ENCODE results near the gene FCN2.
"Not testable (repeated sequence)": the region's sequence is repeated elsewhere in the genome, so short reads cannot be mapped to it uniquely, and the experiment has no call there.

Gene FCN2

DNA sequence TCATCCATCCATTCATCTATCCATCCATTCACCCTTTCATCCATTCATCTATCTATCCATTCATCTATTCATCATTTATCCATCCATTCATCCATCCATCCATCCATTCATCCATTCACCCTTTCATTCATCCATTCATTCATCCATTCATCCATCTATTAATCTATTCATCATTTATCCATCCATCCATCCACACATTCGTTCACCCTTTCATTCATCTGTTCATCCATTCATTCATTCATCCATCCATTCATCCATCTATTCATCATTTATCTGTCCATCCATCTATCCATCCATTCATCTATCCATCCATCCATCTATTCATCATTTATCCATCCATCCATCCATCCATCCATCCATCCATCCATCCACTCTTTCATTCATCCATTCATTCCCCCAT, 33.9 kb upstream of the FCN2 start:
- in situ Hi-C loops (cut with HindIII; ENCODE audit: low sequenced_read_pairs): no loop called here

DNA sequence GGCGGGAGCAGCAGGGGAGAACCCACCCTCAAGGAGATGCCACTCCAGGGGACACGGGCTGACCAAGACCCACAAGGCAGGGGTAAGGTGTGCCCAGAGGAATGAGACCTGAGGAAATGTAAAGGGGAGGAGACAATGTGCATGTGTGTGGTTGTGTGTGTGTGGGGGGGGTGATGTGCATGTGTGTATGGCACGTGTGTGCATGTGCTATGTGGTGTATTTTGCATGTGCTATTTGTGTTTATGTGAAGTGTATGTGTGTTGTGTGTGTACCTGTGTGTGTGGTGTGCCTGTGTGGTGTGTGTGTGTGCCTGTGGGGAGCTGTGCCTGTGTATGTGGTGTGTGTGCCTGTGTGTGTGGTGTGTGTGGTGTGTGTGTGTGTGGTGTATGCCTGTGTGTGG, 33.5 kb upstream of the FCN2 start:
- in situ Hi-C loops (cut with HindIII; ENCODE audit: low sequenced_read_pairs): no loop called here

DNA sequence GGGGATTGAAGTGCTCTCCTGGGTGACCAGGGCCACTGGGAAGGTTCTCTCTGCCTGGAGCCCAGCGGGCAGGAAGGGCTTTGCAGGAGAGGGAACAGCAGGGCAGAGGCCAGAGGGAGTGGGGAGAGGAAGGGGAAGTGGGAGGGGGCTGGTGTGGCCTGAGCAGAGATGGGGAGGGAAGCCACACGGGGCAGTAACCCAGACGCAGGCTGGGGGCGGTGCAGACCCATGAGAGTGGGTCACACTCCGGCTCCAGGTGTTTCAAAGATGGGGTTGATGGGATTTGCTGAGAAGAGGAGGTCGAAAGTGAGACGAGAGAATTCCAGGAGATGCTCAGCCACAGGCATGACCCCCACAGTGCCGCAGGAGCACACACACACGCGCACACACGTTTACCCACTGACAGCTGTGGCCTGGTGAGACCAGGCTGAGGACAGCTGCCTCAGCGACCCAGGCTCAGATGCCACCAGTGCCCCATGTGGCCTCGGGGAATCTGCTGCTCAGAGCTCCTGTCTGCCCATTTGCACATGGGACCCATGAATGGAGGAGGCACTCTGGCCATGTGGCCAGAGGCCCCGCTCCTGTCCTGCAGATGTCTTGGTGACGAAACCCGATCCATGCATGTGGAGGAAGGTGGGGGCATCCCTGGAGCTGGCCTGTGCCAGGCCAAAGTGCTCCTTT, 32.7 kb upstream of the FCN2 start:
- in situ Hi-C loops (cut with HindIII; ENCODE audit: low sequenced_read_pairs): no loop called here

DNA sequence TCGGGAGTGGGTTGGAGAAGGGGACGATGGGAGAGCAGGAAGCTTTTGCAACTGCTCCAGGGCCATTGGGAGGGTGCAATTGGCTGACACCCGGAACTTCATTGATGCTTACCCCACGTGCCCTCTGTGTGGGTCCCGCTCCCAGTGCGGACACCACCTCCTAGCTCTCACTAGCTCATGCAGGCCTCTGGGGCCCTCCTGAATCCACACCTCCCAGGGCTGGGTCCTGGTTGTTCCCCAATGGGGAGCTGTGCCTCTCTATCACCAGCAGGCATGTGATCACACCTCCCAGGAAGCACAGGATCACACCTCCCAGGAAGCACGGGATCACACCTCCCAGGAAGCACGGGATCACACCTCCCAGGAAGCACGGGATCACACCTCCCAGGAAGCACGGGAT, 32.1 kb upstream of the FCN2 start:
- in situ Hi-C loops (cut with HindIII; ENCODE audit: low sequenced_read_pairs): no loop called here

DNA sequence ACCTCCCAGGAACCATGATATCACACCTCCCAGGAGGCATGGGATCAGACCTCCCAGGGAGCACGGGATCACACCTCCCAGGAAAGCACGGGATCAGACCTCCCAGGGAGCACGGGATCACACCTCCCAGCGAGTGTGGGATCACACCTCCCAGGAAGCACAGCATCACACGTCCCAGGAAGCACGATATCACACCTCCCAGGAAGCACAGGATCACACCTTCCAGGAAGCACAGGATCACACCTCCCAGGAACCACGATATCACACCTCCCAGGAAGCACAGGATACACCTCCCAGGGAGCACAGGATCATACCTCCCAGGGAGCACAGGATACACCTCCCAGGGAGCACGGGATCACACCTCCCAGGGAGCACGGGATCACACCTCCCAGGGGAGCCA, 30.0 kb upstream of the FCN2 start:
- in situ Hi-C loops (cut with HindIII; ENCODE audit: low sequenced_read_pairs): no loop called here

DNA sequence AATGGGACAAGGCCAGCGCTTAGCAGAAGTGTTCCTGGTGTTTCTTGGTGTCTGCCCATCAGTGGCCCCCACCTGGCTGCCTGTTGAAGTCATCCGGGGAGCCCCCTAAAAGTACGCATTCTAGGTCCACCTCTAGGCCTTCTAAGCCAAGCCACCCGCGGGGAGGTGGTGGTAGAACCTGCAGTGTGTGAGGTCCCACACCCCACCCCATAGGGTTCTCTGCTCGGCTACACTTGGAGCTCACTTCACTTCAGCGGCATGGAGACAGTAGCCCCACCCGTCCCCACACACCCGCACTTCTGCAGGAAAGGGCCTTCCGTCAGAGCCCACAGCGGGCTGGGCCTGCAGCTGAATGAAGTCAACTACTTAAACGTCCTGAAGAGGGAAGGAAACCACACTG, 29.6 kb upstream of the FCN2 start:
- in situ Hi-C loops (cut with HindIII; ENCODE audit: low sequenced_read_pairs): no loop called here

DNA sequence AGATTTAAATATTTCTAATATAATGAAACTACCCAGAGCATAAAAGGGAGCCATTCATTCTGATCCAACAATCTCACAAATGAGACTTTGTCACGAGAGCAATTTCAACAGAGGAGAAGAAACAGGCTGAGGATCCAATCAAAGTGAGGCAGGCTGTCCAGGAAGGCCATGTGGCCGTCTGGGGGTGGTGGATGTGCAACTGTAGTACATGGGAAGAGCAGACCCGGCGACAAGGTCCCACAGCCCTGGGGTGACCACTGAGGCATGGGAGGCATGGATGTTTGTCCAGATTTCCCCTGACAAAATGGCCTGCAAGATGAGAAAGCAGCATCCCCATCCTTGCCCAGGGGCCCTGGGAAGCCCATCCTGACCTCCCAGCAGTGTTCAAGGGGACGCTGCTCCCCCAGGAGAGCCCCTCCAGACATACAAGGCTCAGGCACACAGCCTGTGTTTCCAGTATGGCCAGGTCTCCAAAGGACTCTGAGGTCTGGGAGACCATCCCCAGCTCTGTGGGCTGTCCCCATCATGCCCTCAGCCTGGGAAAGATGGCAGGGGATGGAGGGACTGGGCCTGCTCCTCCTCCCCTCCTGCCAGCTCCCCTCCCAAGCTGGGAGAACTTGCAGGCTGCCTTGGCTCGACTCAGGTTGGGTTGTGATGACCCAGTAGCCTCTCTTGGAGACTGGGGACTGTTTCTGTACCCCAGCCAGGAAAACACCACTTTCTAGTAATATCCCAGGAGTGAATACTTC, 27.5 kb upstream of the FCN2 start:
- in situ Hi-C loops (cut with HindIII; ENCODE audit: low sequenced_read_pairs): no loop called here

DNA sequence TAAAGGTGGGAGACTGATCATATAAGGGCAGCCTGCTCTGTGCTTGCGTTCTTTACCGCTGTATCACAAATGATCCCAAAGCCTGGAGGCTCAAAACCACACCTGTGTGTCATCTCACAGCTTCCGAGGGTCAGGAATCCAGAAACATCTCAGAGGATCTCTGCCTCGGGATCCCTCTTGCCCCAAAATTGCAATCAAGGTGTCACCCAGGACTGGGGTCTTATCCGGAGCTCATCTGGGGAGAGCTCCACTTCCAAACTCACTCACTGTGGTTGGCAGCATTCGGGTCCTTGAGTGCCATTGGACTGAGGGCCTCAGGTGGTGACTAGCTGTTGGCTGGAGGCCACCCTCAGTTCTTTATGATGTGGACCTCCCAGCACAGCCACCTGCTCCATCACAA, 26.7 kb upstream of the FCN2 start:
- in situ Hi-C loops (cut with HindIII; ENCODE audit: low sequenced_read_pairs): no loop called here

DNA sequence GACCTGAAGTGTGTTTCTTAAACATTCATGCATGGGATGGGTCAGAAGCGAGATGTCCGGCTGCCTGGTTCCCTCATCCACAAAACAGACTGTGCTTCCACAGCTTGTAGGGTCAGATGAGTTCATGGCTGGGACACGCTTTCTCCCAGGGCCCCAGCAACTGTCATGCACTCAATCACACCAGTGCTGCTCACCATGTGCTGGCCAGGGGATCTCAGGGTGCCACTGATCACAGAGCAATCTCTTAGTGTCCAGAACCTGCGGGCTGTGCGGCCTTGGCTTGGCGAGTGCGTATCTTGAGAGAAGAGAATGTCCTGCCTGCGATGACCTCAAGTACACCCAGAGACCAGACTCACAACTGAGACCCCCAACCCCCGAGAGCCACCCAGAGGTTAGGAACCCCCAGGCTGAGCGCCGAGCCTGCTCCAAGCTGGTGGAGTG, 26.0 kb upstream of the FCN2 start:
- in situ Hi-C loops (cut with HindIII; ENCODE audit: low sequenced_read_pairs): no loop called here

DNA sequence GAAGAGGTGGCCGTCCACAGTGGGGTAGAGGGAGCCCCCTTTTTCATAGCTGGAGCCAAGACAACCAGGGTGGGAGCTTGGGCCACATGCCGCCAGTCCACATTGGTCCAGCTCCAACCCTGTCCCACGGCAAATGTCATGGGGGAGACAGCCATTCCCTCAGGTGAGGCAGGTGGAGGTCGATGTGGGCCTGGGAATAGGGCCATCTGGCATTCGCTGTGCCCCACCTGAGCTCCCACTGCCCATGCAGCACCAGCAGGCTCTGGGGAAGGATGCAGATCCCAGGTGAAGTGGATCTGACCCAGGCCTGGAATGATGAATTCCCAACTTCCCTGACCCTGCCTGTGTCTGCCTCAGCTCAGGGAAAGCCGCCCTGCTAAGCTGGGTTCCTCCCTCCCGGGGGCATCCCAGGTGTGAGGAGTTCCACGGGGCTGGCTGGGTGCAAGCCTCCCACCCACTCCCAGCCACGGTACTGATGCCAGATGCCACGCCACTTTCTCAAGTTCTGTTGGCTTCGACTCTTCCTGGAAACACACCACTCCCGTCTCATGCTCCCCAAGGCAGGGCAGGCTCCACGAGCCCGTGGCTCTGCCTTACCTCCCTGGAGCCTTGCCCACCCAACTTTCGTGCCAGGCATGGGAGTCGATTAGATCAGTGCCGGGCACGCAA, 25.2 kb upstream of the FCN2 start:
- in situ Hi-C loops (cut with HindIII; ENCODE audit: low sequenced_read_pairs): no loop called here

DNA sequence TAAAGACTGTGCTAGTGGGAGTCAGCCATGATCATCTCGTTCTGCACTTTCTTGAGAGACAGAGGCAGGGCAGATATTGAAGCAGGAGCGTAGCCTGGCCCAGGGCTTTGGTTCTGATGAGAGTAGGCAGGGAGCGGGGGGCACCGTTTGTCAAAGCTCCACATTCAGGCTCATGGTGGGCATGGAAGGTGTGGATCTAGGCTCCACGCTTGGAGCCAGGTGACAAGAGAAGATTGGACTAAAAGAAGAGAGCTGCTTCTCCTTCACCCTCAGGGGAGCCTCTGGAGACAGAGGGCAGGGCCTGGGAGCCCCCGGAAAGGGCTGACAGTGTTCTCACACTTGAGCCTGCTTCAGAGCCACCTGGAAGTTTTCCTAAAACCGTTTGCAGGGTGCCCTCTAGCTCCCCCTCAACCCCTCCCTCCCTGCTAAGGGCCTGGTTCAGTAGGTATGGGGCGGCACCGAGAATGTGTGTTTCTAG, 24.7 kb upstream of the FCN2 start:
- in situ Hi-C loops (cut with HindIII; ENCODE audit: low sequenced_read_pairs): no loop called here

DNA sequence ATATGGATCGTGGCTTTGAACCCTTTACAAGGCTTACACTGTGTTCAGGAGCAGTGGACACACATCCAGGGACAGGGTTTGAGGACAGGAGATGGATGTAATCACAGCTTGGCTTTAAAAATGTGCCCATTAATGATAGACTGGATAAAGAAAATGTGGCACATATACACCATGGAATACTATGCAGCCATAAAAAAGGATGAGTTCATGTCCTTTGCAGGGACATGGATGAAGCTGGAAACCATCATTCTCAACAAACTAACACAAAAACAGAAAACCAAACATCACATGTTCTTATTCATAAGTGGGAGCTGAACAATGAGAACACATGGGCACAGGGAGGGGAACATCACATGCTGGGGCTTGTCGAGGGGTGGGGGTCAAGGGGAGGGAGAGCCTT, 23.2 kb upstream of the FCN2 start:
- in situ Hi-C loops (cut with HindIII; ENCODE audit: low sequenced_read_pairs): not testable (repeated sequence)

DNA sequence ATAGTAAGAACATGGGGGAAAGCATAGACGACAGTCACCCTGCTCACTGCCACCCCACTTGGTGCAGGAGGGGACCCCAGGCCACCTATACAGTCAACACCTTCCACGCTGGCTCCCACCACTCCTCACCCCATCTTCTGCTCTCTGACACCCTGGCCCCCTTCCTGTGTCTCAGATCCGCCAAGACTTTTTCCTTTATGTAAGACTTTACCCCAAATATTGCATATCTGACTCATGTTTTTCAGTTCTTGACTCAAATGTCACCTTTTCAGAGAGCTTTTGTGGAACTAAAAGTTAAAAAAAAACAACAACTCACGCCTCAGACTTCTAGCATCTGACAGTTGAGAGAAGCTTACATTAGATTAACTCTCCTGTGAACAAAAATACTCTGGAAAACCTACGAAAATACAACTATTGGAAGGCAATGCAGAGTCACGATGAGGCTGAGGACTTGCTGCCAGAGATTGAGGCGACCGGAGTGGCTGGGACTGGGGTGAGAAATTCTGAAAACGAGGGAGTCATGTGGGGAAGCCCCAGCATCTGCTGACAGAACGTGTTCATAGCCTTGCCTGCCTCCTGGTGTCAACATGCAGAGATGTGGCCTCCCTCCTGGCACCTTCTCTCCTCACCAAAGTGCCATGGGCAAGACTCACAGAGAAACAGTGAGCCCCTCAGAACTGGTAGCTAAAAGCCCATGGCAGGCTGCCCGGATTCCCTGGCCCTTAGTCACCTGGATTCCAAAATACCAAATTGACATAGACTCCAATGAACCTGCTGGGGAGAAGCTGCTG, 22.4 kb upstream of the FCN2 start:
- in situ Hi-C loops (cut with HindIII; ENCODE audit: low sequenced_read_pairs): no loop called here

DNA sequence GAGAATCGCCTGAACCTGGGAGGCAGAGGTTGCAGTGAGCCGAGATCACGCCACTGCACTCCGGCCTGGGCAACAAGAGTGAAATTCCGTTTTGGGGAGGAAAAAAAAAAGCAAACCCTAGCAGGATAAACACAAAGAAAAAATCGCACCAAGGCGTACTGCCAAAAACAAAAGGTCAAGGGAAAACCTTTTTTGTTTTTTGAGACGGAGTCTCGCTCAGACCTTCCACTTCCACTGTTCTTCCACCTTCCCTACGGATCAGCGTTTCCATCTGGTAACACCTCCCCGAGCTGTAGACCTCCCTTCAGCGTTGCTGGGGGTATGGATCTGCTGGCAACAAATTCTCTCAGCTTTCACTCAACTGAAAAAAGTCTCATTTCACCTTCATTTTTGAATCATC, 20.1 kb upstream of the FCN2 start:
- in situ Hi-C loops (cut with HindIII; ENCODE audit: low sequenced_read_pairs): no loop called here

DNA sequence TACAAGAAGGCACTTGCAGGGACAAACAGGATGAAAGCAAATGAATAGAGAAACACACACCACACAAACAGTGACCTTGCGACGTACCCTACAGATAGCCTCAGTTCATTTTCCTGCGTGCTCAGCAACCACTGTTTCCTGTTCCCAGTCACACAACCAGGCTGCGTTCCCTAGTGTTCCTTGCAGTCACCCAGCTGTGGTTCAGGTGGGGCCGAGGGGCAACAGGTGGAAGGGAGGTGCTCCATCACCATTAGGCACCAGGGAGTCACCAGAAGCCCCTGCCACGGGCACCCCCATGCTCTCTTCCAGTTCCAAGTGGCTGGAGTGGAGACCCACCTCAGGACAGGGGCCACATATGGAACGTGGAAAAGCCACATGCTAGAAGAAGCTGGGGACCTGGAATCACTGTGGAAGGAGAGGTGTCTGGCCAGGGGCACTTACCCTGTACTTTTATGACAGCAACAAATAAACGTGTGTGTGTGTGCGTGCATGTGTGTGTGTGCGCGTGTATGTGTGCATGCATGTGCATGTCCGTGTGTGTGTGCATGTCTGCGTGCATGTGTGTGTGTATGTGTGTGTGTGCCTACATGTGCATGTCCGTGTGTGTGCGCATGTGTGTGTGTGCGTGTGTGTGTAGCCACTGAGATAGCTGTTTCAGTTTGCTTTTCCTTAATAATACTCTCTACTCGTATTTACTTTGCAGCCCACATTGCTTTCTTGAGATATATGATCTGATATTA, 18.8 kb upstream of the FCN2 start:
- in situ Hi-C loops (cut with HindIII; ENCODE audit: low sequenced_read_pairs): no loop called here

DNA sequence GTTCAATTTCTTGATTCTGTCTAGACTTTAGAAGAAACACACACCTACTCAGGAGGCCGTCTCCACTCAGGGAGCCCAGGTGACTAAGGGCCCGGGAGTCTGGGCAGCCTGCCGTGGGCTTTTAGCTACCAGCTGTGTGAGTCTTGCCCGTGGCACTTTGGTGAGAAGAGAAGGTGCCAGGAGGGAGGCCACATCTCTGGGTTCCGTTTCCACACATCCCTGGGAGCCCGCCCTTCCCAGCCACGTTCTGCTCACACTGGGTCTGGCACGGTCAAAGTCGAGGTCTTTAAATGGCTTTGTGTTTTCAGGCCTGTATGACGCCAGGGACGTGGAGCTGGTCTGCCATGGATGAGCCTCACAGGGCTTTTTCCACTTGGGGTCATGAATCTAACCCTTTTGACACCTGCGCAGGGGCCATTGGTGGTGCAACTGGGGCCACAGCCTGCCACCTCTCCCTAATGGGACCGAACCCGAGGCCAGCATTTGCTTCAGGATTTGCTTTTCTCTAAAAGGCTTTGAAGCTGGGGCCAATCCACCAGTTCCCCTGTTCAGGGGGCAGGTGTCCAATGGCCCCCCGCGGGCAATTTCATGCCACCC, 17.2 kb upstream of the FCN2 start:
- in situ Hi-C loops (cut with HindIII; ENCODE audit: low sequenced_read_pairs): no loop called here

DNA sequence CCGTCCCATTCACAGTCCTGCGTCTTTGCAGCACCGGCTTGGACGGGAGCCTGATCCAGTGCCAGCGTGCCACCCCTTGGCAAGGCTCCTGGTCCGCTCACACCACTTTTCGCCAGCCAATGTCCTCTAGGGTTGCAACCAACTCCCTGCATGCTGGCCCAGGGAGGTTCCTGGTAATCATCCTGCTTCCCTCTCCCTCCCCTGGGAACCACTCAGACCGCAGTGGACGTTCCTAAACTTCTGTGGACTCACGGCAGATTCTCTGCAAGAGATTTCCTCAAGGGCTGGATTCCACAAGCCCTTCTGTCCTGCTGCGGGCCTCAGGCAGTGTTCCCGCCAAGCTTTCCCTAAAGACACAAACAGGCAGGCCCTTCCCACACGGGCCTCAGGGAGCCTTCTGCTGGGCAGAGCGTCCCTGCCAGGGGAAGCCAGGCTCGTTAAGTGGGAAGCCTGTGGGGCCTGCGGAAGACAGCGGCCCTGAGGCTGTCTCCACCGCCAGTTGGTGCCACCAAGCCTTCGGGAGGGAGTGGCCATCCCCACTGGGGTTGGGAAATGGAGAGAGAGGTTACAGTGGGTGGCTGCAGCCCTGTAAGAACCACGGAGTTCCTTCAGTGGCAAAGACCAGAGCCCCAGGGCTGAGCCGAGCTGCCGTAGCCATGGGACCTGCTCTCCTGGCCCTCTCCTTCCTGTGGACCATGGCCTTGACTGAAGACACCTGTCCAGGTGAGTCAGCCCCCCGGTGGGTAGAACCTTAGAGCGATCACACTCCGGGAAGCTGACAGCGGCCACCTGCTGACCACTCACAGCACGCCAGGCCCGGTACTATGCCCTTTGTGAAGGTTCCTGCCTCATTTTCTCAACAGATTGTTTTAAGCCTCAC, 16.4 kb upstream of the FCN2 start:
- in situ Hi-C loops (cut with HindIII; ENCODE audit: low sequenced_read_pairs): no loop called here

DNA sequence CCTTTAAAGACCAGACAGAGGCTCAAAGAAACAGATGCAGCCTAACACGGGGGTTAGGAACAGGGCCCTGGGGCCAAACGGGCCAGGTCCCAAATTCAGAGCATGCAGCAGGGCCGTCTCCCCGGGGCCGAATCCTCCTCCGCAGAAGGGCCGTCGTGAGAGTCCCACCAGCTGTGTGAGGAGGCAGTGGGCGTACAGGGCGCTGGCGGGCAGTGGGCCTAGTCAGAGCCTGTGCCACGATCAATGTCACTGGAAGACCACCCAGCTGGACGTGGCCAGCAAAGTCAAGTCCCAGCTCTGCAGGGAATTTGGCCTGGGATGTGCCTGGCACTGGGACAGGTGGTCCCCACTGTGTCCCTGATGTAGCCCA, 15.8 kb upstream of the FCN2 start:
- in situ Hi-C loops (cut with HindIII; ENCODE audit: low sequenced_read_pairs): no loop called here
